Prostate gland (tissue), 2 donors: ENCODE measurements around the gene FSIP2. TPM values are rescaled to one million over a fixed set of nuclear protein-coding genes. Genes with fewer than 3 reads are reported as not detected.

Experiments used
- DNase-seq: peaks from one replicate; pipeline ENCODE4 v3.0.0-alpha.2; 2019; ENCODE audit warnings: low spot score
- H3K27ac ChIP-seq, 2 donors: fragments of 200-600 bp; sonication (generic); 2 replicates each; pipeline ENCODE4 v1.5.1; 2017 to 2019
- H3K27me3 ChIP-seq: fragments of 200-600 bp; sonication (generic); replicated peaks from 2 replicates; pipeline ENCODE4 v1.5.1; 2019; ENCODE audit not compliant: insufficient read depth
- H3K36me3 ChIP-seq, 2 donors: fragments of 200-600 bp; sonication (generic); 1 replicate in 1 of 2; 2 replicates in 1 of 2; pipeline versions ENCODE4 v1.5.1 to v1.8.1; 2017 to 2019
- H3K4me1 ChIP-seq: fragments of 200-600 bp; sonication (generic); replicated peaks from 2 replicates; pipeline ENCODE4 v1.5.1; 2019
- H3K4me3 ChIP-seq, 2 donors: fragments of 200-600 bp; sonication (generic); 2 replicates each; pipeline ENCODE4 v1.5.1; 2017 to 2019
- H3K9me3 ChIP-seq: fragments of 200-600 bp; sonication (generic); 2 replicates; pipeline ENCODE4 v1.5.1; 2017
- CTCF ChIP-seq, 4 experiments: fragments of 200-600 bp in 2 of 4; fragments of 450-650 bp in 2 of 4; sonication (generic) in 2 of 4; IDR thresholded peaks; 1 replicate in 3 of 4; 2 replicates in 1 of 4; pipeline ENCODE4 v1.5.1; 2016 to 2019; ENCODE audit warnings: antibody characterized with exemption in 4 of 4, mild to moderate bottlenecking in 2 of 4, moderate library complexity in 2 of 4
- POLR2A ChIP-seq: fragments of 450-650 bp; IDR thresholded peaks from one replicate; pipeline ENCODE4 v1.6.1; 2016; ENCODE audit warnings: antibody characterized with exemption, mild to moderate bottlenecking
- POLR2AphosphoS5 ChIP-seq: sonication (generic); formaldehyde crosslinking; IDR thresholded peaks from one replicate; pipeline ENCODE4 v1.6.1; 2017; ENCODE audit warnings: antibody characterized with exemption
- WGBS: methylation state at CpG from one replicate; pipeline ENCODE4 v1.1.5; 2018; 5-methylcytosine and 5-hydroxymethylcytosine counted together
- intact Hi-C: fragments of 100-400 bp; cut with DNase I; formaldehyde crosslinking; loops from one replicate; pipeline ENCODE4 v1.14.2; 2022
- total RNA-seq, 2 donors: library from RNA; depleted of rRNA; stranded (reverse); fragments of >200 nt; gene quantifications; one replicate each; pipeline ENCODE4 v1.1.0, GENCODE V29; 2016

Gene FSIP2
- total RNA-seq, 2 donors from 2014 or later, result 0.91 to 7.3 TPM

- WGBS, result 89% methylated on average over 1 of the region's 1 CpG
- no peak overlapping the region for H3K27ac ChIP-seq
- H3K9me3 ChIP-seq, result no peaks in the 10 kb centered on the region
- H3K27me3 ChIP-seq, result no peaks in the 10 kb centered on the region
- no peak for DNase-seq
- TF ChIP-seq POLR2A, result no peak
- no peak for TF ChIP-seq POLR2AphosphoS5
- TF ChIP-seq CTCF (IDR thresholded peaks at IDR 0.05), result no peak
- H3K4me3 ChIP-seq, result no peak overlapping the region
- H3K4me1 ChIP-seq, result no peaks in the 10 kb centered on the region
- intact Hi-C loops, result no loop called here
- H3K36me3 ChIP-seq, result no peaks in the 10 kb centered on the region
Measured at GRCh38 chr2:185833864-185834263, 95.3 kb downstream of the FSIP2 start.

DNA sequence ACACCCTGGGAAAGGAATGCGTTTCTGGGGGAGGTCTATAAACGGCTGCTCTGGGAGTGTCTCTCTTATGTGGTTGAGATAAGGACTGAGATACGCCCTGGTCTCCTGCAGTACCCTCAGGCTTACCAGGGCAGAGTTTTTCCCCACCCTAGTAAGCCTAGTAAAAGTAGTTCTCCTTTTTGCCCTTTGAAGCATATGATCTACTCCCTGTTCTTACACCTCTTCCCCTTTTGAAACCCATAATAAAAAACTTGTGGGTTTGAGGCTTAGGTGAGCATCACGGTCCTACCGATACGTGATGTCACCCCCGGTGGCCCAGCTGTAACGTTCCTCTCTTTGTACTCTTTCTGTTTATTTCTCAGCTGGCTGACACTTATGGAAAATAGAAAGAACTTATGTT is 97.4 kb downstream of the FSIP2 start:
- intact Hi-C loops, result no loop called here
- 93% methylated on average over 8 of the region's 8 CpGs for WGBS
- H3K4me1 ChIP-seq, result no peaks in the 10 kb centered on the region
- no peak overlapping the region for H3K4me3 ChIP-seq
- DNase-seq, result no peak
- H3K27me3 ChIP-seq, result no peaks in the 10 kb centered on the region
- H3K9me3 ChIP-seq, result no peaks in the 10 kb centered on the region
- TF ChIP-seq POLR2A, result no peak
- no peaks in the 10 kb centered on the region for H3K36me3 ChIP-seq
- H3K27ac ChIP-seq, result no peak overlapping the region

- Histone ChIP-seq H3K9me3 (no peaks in the 10 kb centered on the region), H3K36me3 (no peaks in the 10 kb centered on the region), H3K4me3 (no peak overlapping the region), H3K27me3 (no peaks in the 10 kb centered on the region), H3K27ac (no peak overlapping the region), H3K4me1 (no peaks in the 10 kb centered on the region)
- WGBS, result 72% methylated on average over 4 of the region's 4 CpGs
- no peak for DNase-seq
- TF ChIP-seq POLR2A, result no peak
- no peak for TF ChIP-seq POLR2AphosphoS5
- no peak for TF ChIP-seq CTCF (IDR thresholded peaks at IDR 0.05)
- intact Hi-C loops, result no loop called here
Measured at GRCh38 chr2:185854885-185855284, 116.3 kb downstream of the FSIP2 start.

DNA sequence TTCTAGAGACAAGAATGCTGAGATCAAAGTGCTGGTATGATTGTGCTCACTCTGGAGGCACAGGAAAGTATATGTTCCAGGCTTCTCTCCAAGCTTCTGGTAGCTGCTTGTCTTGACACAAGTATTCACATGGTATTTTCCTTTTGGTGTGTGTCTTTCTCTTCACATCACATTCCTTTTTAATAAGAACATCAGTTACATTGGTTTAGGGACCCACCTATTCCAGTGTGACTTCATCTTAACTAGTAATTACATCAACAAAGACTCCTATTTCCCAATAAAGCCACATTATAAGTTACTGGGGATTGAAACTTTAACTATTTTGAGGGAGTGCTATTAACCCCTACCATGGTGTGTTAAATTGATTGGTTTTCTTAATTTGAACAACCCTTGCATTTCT is 119.1 kb downstream of the FSIP2 start:
- DNase-seq, result no peak
- no peak overlapping the region for H3K27ac ChIP-seq
- no peak overlapping the region for H3K4me3 ChIP-seq
- no peaks in the 10 kb centered on the region for H3K9me3 ChIP-seq
- no peaks in the 10 kb centered on the region for H3K4me1 ChIP-seq
- H3K27me3 ChIP-seq, result no peaks in the 10 kb centered on the region
- no peak for TF ChIP-seq POLR2AphosphoS5
- TF ChIP-seq POLR2A, result no peak
- TF ChIP-seq CTCF (IDR thresholded peaks at IDR 0.05), result no peak
- intact Hi-C loops, result no loop called here
- no peaks in the 10 kb centered on the region for H3K36me3 ChIP-seq

GRCh38 chr2:185859506-185859905 is 120.9 kb downstream of the FSIP2 start:
- Histone ChIP-seq H3K9me3 (no peaks in the 10 kb centered on the region), H3K36me3 (no peaks in the 10 kb centered on the region), H3K4me1 (no peaks in the 10 kb centered on the region), H3K27me3 (no peaks in the 10 kb centered on the region), H3K4me3 (no peak overlapping the region), H3K27ac (no peak overlapping the region)
- no peak for DNase-seq
- no peak for TF ChIP-seq POLR2A
- no peak for TF ChIP-seq CTCF (IDR thresholded peaks at IDR 0.05)
- TF ChIP-seq POLR2AphosphoS5, result no peak
- intact Hi-C loops, result no loop called here
